ENCODE results near the gene IGFL4. TPM values are rescaled to one million over a fixed set of nuclear protein-coding genes. Genes with fewer than 3 reads are reported as not detected.

Gene IGFL4
- total RNA-seq, 2 donors from 2014 or later = not detected

DNA sequence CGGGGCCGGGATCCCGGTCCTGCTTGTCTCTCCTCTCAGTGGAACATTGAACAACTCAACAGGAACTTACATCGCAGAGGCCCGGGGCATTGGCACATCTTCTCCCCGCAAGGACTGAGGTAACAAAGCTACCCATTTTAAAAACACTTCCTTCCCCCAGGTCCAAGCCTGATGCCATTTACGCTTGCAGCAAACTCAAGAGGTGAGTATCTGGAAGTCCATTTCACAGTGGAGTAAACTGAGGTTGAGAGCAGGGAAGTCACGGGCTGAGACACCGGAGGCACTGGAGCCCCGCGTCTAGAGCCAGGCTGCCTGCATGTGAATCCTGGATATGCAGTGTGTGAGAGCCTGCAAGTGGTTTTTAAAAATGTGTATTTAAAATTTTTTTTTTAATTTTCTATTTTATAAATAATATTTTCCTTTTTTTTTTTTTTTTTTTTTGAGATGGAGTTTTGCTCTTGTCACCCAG lies 17.5 kb downstream of the IGFL4 start:
- Mint-ChIP-seq H3K27me3 (ENCODE audit: low read depth) (peaks cover 35% of the 10 kb centered on the region), H3K27ac (no peak overlapping the region), H3K4me3 (no peak overlapping the region), H3K9me3 (no peaks in the 10 kb centered on the region), H3K4me1 (ENCODE audit: low read depth) (peaks cover 17% of the 10 kb centered on the region), H3K36me3 (ENCODE audit: insufficient read depth in 2 of 2) (no peaks in the 10 kb centered on the region)
- DNase-seq = no peak
- ATAC-seq (replicated peaks in 1 of 2) = no peak

DNA sequence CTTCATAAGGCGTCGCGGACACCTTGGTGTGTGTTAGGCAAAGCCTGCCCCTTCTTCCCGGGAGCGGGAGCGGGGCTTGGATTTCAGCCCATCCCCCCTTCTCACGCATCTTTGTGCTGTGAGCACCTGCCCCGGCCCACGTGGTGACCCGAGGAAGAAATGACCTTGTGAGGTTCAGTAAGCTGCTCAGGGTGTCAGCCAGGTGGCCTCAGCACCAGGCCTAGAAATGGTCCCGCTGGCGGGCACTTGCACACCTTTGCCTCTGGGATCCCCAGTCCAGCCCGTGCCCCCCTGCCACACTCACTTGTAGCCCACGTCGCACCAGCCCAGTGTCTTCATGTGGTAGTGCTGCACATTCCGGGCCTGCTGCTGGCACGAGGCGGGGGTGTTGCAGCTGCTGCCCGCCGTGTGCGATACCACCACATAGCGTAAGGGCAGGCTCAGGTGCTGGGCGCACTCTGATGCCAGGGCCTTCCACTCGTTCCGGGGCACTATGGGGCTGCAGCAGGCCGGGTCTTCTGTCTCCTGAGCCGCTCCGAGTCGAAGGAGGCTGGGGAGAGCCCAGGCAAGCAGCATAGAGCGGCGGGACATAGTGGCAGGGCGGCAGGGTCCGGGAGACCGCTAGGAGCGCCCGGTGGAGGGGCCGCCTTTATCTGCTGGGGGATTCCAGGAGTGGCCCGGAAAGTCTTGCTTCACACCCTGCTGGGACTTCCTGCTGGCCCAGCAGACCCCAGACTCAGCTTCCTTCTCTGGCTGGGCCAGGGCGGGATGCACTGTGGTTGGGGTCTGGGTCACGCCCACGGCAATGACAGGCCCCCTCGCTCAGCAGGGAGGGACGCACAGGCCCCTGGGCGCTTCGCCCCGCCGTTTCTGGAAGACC lies 18.1 kb downstream of the IGFL4 start, which contains the start of gene PGLYRP1:
TSS of gene PGLYRP1 (minus strand) at position 623 of the 880 bp plus-strand sequence. CDS start at position 591, 32 bp downstream.
- H3K4me1 Mint-ChIP-seq (ENCODE audit: low read depth) = peaks cover 17% of the 10 kb centered on the region
- no peak for ATAC-seq (replicated peaks in 1 of 2)
- H3K27ac Mint-ChIP-seq = no peak within 1 kb of the TSS
- no peaks in the 10 kb centered on the region for H3K36me3 Mint-ChIP-seq (ENCODE audit: insufficient read depth in 2 of 2)
- no peak for DNase-seq
- H3K9me3 Mint-ChIP-seq = no peaks in the 10 kb centered on the region
- peaks cover 35% of the 10 kb centered on the region for H3K27me3 Mint-ChIP-seq (ENCODE audit: low read depth)
- no peak within 1 kb of the TSS for H3K4me3 Mint-ChIP-seq

DNA sequence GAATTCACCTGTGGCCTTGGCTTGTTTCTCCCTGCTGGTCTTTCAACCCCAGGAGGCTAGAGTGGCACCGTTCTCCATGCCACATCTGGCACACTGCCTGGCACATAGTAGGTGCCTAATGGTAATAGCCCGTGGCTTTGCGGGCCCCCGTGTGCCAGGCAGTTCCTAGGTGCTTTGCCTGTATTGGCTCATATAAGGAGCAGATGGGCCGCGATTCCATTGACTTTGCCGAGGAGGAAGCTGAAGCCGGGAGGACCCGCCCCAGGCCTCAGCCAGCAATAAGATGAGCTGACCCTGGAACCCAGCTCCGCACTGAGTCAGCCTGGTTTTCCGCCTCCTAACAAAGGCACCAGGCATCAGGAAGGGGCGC lies 18.8 kb downstream of the IGFL4 start:
- no peak overlapping the region for H3K27ac Mint-ChIP-seq
- ATAC-seq (replicated peaks in 1 of 2) (no peak), DNase-seq (no peak)
- H3K4me3 Mint-ChIP-seq = no peak overlapping the region
- peaks cover 17% of the 10 kb centered on the region for H3K4me1 Mint-ChIP-seq (ENCODE audit: low read depth)
- H3K36me3 Mint-ChIP-seq (ENCODE audit: insufficient read depth in 2 of 2) = no peaks in the 10 kb centered on the region
- peaks cover 35% of the 10 kb centered on the region for H3K27me3 Mint-ChIP-seq (ENCODE audit: low read depth)
- H3K9me3 Mint-ChIP-seq = no peaks in the 10 kb centered on the region

DNA sequence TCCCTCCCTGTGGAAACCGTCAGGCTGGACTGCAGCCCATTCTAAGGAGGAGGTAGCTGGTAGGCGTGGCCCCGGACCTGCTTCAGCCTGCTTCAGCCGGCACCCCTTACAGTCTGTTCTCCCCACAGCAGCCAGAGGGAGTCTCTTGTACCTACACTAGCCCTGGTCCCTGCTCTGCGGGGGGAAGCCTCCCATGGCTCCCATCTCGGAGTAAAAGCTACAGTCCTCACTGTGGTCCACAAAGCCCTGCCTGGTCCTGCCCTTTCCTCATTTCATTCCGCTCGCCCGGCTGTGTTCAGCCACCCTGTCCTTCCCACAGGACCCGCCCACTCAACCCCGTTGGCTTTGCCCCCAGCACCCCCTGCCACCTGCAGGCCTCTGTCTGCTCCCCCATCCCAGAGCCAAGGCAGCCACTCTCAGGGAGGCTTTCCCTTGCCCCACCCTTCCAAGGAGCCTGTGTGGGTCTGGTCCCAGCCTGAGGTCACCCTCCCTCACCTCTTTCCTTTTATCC lies 19.2 kb downstream of the IGFL4 start:
- peaks cover 32% of the 10 kb centered on the region for H3K27me3 Mint-ChIP-seq (ENCODE audit: low read depth)
- no peak overlapping the region for H3K27ac Mint-ChIP-seq

DNA sequence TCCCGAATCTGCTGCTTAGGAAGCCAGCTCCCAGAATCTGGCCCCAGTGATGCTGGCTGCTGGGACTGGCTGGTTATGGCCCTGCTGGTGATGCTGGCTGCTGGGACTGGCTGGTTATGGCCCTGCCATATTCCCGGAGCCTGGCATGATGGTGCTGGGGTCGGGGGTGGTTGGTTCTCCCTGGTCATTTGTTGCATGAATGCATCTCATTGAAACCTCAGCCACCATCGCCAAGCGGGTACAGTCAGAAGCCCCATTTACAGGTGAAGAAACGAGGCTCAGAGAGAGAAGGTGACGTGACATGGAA lies 20.0 kb downstream of the IGFL4 start:
- no peak for ATAC-seq (replicated peaks in 1 of 2)
- no peak overlapping the region for H3K27ac Mint-ChIP-seq

More for the DNA sequence above, 19.2 kb downstream of the IGFL4 start:
- Mint-ChIP-seq H3K4me1 (ENCODE audit: low read depth) (peaks cover 16% of the 10 kb centered on the region), H3K36me3 (ENCODE audit: insufficient read depth in 2 of 2) (peaks cover 0 to 1% of the 10 kb centered on the region in 2 donors), H3K4me3 (no peak overlapping the region), H3K9me3 (no peaks in the 10 kb centered on the region)
- no peak for ATAC-seq (replicated peaks in 1 of 2)
- no peak for DNase-seq

DNA sequence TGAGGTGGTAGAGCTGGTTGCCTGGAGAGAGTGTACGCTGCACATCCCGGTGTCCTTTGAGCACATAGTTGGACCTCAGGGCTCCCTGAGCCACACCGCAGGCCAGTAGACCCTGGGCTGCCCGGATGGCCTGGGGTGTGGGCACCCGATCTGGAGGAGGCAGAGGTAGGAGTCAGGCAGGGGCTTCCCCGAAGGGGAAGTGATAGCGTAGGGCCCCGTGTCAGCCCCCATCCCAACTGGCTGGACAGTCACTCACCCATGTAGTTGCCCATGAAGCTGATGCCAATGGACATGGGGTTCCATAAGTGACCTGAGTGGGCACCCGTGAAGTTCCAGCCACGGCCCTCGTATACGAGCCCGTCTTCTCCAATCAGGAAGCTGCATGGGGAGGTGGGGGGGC lies 21.5 kb downstream of the IGFL4 start:
- Mint-ChIP-seq H3K36me3 (ENCODE audit: insufficient read depth in 2 of 2) (peaks cover 0 to 5% of the 10 kb centered on the region in 2 donors), H3K9me3 (no peaks in the 10 kb centered on the region)
- ATAC-seq (replicated peaks in 1 of 2) = no peak

More for the DNA sequence above, 20.0 kb downstream of the IGFL4 start:
- Mint-ChIP-seq H3K27me3 (ENCODE audit: low read depth) (peaks cover 32% of the 10 kb centered on the region), H3K4me3 (no peak overlapping the region), H3K4me1 (ENCODE audit: low read depth) (peaks cover 18% of the 10 kb centered on the region), H3K9me3 (no peaks in the 10 kb centered on the region), H3K36me3 (ENCODE audit: insufficient read depth in 2 of 2) (peaks cover 0 to 2% of the 10 kb centered on the region in 2 donors)
- DNase-seq = no peak

DNA sequence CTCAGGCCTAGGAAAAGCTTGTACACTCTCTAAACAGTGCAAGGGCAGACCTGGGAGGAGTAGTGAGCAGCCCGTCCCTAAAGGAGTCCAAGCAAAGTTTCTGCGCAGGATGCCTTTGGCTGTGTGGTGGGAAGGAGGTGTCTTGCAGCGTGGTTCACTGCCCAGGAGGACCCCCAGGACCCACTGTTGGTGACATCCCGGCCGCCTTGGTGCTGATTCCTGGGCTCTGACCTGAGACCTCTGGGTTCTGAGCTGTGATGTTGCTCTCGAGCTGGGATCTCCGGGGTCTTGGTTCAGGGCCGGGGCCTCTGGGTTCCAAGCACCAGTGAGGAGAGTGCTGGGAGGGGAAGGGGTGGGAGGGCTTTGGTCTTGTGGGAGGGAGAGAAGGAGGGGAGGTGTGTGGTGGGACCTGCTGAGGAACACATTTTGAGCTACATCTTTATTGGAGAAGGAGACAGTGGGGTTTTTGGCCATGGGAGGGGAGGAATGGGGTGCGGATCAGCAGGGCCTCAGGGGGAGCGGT lies 22.0 kb downstream of the IGFL4 start:
- DNase-seq (no peak), ATAC-seq (replicated peaks in 1 of 2) (no peak)
- Mint-ChIP-seq H3K27me3 (ENCODE audit: low read depth) (peaks cover 30% of the 10 kb centered on the region), H3K9me3 (no peaks in the 10 kb centered on the region), H3K27ac (no peak overlapping the region), H3K36me3 (ENCODE audit: insufficient read depth in 2 of 2) (peaks cover 0 to 5% of the 10 kb centered on the region in 2 donors), H3K4me1 (ENCODE audit: low read depth) (peaks cover 21% of the 10 kb centered on the region), H3K4me3 (no peak overlapping the region)

More for the DNA sequence above, 21.5 kb downstream of the IGFL4 start:
- DNase-seq = no peak
- Mint-ChIP-seq H3K4me1 (ENCODE audit: low read depth) (peaks cover 21% of the 10 kb centered on the region), H3K27me3 (ENCODE audit: low read depth) (peaks cover 33% of the 10 kb centered on the region), H3K4me3 (no peak overlapping the region), H3K27ac (no peak overlapping the region)

DNA sequence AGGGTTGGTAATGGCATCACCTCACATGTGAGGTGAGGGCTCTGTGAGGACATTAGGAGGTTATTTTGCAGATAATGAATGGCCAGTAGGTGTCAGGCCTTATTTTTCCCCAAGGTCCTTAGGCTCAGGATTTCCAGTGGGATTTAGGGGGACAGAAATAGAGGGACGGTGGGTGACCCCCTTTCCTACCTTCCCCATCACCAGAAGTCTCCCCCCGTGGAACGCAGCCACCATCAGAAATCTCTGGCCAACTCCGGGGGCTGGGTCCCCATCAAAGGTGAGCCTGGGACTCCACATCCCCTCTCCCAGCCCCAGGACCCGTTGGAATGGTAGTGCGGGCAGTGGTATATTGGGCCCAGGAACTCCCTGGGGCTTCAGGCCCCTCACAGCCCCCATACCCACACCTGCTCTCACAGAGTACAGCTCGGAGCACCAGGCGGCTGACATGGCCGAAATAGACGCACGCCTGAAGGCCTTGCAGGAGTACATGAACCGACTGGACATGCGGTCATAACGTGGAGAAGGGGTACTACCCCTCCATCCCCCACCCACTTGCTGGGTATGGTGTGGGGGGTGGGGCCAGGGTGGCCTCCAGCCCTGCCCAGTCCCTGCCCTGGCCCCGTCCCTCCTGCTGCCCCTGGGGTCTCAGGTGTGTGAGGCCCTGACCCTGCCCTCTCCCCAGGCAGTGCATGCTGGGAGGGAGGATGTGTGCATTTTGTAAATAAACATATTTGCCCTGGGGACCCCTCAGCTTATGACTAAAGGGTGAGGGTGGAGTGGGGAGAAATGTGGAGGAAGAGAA lies 22.7 kb downstream of the IGFL4 start:
- ATAC-seq (replicated peaks in 1 of 2) = no peak

DNA sequence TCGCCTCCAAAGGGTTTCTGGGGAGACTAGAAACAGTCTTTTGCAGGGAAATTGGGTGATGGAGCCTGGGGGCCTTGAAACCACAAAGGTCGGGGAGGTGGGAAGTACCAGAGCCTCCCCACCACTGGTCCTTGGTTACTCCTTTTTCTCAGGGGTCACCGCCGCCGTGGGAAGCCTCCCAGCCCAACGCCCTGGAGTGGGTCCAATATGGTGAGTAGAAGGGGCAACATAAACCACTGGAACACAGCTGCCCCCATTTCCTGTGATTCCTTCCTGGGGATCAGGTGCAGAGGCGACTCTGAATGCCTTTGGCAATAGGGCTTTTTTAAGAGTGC lies 23.7 kb downstream of the IGFL4 start:
- Mint-ChIP-seq H3K9me3 (no peaks in the 10 kb centered on the region), H3K27me3 (ENCODE audit: low read depth) (peaks cover 23% of the 10 kb centered on the region), H3K4me3 (peak overlapping the region; percentile 43 to 55), H3K36me3 (ENCODE audit: insufficient read depth in 2 of 2) (peaks cover 0 to 5% of the 10 kb centered on the region in 2 donors), H3K4me1 (ENCODE audit: low read depth) (peaks cover 21% of the 10 kb centered on the region), H3K27ac (no peak overlapping the region)
- no peak for DNase-seq
- no peak for ATAC-seq (replicated peaks in 1 of 2)

More for the DNA sequence above, 22.7 kb downstream of the IGFL4 start:
- H3K4me1 Mint-ChIP-seq (ENCODE audit: low read depth) = peaks cover 21% of the 10 kb centered on the region
- no peak overlapping the region for H3K27ac Mint-ChIP-seq
- peaks cover 23% of the 10 kb centered on the region for H3K27me3 Mint-ChIP-seq (ENCODE audit: low read depth)
- H3K9me3 Mint-ChIP-seq = no peaks in the 10 kb centered on the region
- no peak for DNase-seq
- H3K36me3 Mint-ChIP-seq (ENCODE audit: insufficient read depth in 2 of 2) = peaks cover 0 to 5% of the 10 kb centered on the region in 2 donors
- no peak overlapping the region for H3K4me3 Mint-ChIP-seq

DNA sequence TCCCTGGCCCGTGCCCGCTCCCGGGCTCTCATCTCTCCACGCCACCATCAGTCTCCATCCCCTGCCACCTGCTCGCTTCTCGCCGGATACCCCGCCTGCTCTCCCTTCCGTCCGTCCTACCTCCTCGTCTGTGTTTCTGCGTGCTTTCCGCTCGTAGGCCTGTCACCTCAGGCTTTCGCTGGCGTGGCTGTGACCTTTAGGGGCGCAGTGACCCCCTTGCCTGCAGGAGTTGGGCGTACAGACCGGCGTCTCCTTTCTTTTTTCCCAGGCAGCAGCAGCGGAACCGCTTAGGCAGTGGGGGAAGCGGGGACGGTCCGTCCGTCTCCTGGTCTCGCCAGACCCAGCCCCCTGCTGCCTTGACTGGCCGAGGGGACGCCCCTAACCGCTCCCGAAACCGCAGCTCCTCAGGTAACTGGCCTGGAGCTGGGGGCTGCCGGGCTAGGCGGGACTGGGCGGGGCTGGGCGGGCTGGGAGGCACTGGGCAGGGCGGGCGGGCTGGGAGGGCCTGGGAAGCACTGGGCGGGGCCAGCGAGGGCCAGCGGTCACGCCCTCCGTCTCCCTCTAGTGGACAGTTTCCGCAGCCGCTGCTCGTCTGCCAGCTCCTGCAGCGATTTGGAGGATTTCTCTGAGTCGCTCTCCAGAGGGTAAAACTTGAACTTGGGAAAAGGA lies 24.2 kb downstream of the IGFL4 start:
- Mint-ChIP-seq H3K4me1 (ENCODE audit: low read depth) (peaks cover 21% of the 10 kb centered on the region), H3K27ac (no peak overlapping the region)

DNA sequence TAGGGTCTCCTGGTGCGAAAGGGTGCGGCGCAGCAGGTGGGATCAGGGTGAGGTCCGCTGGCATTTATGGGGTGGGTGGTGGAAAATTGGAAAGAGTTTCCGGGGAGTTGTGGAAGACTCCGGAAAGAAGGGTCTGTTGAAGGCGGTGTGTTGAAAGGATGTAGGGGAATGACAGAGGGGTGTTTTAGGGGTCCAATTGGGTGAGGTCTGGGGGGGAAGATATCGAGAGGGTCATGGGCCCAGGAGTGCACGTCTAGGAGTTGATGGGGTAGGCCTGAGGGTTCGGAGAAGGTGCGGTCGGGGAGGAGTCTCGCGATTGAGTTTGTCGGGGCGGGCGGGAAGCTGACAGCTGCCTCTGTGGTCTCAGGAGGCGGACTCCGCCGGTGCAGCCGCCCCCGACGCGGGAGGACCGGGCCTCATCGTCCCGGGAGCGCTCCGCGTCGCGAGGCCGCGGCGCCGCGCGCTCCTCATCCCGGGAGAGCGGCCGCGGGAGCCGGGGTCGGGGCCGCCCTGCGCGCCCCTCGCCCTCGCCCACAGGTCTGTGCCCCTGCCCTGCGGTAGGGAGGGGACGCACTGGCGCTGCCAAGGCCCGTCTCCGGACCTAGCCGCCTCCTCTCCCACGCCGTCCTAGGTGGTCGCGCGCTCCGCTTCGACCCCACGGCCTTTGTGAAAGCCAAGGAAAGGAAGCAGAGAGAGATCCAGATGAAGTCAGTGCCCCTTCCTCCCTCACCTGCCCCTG lies 24.9 kb downstream of the IGFL4 start:
- no peak overlapping the region for H3K27ac Mint-ChIP-seq
- H3K4me3 Mint-ChIP-seq = peak overlapping the region; percentile 83 to 88
- DNase-seq = peak; percentile 45 to 55
- no peaks in the 10 kb centered on the region for H3K9me3 Mint-ChIP-seq
- H3K27me3 Mint-ChIP-seq (ENCODE audit: low read depth) = peaks cover 23% of the 10 kb centered on the region
- ATAC-seq (replicated peaks in 1 of 2) = peak; percentile 49 to 56
- H3K36me3 Mint-ChIP-seq (ENCODE audit: insufficient read depth in 2 of 2) = peaks cover 0 to 5% of the 10 kb centered on the region in 2 donors
- peaks cover 21% of the 10 kb centered on the region for H3K4me1 Mint-ChIP-seq (ENCODE audit: low read depth)

More for the DNA sequence above, 24.2 kb downstream of the IGFL4 start:
- peak; percentile 84 to 85 for DNase-seq
- Mint-ChIP-seq H3K4me3 (peak overlapping the region; percentile 83 to 88), H3K36me3 (ENCODE audit: insufficient read depth in 2 of 2) (peaks cover 0 to 5% of the 10 kb centered on the region in 2 donors), H3K27me3 (ENCODE audit: low read depth) (peaks cover 23% of the 10 kb centered on the region), H3K9me3 (no peaks in the 10 kb centered on the region)
- peak; percentile 70 to 73 for ATAC-seq (replicated peaks in 1 of 2)

Measured in activated T-cell treated with anti-CD3 and anti-CD28 coated beads, Interleukin-2, amount 50 U/mL, for 72 hours (primary cell).